ENCODE data around the gene SYNGR4.

GRCh38 chr19:48340995-48341394 lies 23.2 kb upstream of the SYNGR4 start:
- TF ChIP-seq CTCF (IDR thresholded peaks at IDR 0.05), result no peak
- TF ChIP-seq POLR2A (IDR thresholded peaks at IDR 0.05), result no peak

Measured in uterus (tissue), 2 donors.